GM12892 (cell line): ENCODE data around the gene CBX2.

ENCODE experiments used
- POLR2A ChIP-seq: IDR thresholded peaks from 2 replicates; pipeline ENCODE4 v1.6.1; 2011; ENCODE audit warnings: low read depth, low read length, control low read depth
- POLR2AphosphoS5 ChIP-seq: IDR thresholded peaks from 2 replicates; pipeline ENCODE4 v1.6.1; 2011; ENCODE audit warnings: low read depth, low read length, control low read depth

GRCh38 chr17:79752175-79752574 is 25.8 kb upstream of the CBX2 start:
- TF ChIP-seq POLR2AphosphoS5 (no peak), POLR2A (no peak)
